GM12864 (cell line): ENCODE measurements around the gene CHTF8.
"Not testable (repeated sequence)": the region's sequence is repeated elsewhere in the genome, so short reads cannot be mapped to it uniquely, and the experiment has no call there.

Source experiments
- DNase-seq: peaks from one replicate; pipeline ENCODE4 v3.0.0-alpha.2; 2011; ENCODE audit warnings: low read depth
- H3K4me3 ChIP-seq: 2 replicates; pipeline ENCODE4 v1.5.1; 2011; ENCODE audit warnings: mild to moderate bottlenecking, low read depth, low read length, control low read depth
- TF ChIP-seq, protein P1 (sequence below): IDR thresholded peaks from 2 replicates; pipeline ENCODE4 v1.5.1; 2011; ENCODE audit warnings: low read depth, mild to moderate bottlenecking, moderate library complexity, low read length, control low read depth, inconsistent platforms; ENCODE audit errors: missing control alignments

Gene CHTF8

GRCh38 chr16:69150146-69150865 lies 17.9 kb upstream of the CHTF8 start:
- no peak overlapping the region for H3K4me3 ChIP-seq
- TF ChIP-seq, protein P1, sequence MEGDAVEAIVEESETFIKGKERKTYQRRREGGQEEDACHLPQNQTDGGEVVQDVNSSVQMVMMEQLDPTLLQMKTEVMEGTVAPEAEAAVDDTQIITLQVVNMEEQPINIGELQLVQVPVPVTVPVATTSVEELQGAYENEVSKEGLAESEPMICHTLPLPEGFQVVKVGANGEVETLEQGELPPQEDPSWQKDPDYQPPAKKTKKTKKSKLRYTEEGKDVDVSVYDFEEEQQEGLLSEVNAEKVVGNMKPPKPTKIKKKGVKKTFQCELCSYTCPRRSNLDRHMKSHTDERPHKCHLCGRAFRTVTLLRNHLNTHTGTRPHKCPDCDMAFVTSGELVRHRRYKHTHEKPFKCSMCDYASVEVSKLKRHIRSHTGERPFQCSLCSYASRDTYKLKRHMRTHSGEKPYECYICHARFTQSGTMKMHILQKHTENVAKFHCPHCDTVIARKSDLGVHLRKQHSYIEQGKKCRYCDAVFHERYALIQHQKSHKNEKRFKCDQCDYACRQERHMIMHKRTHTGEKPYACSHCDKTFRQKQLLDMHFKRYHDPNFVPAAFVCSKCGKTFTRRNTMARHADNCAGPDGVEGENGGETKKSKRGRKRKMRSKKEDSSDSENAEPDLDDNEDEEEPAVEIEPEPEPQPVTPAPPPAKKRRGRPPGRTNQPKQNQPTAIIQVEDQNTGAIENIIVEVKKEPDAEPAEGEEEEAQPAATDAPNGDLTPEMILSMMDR: peak; percentile 65
- no peak for DNase-seq

GRCh38 chr16:69149621-69150020 lies 17.2 kb upstream of the CHTF8 start:
- not testable (repeated sequence) for DNase-seq, H3K4me3 ChIP-seq

GRCh38 chr16:69145658-69146057 lies 13.3 kb upstream of the CHTF8 start:
- no peak for DNase-seq
- TF ChIP-seq, protein P1: no peak
- no peak overlapping the region for H3K4me3 ChIP-seq

DNA sequence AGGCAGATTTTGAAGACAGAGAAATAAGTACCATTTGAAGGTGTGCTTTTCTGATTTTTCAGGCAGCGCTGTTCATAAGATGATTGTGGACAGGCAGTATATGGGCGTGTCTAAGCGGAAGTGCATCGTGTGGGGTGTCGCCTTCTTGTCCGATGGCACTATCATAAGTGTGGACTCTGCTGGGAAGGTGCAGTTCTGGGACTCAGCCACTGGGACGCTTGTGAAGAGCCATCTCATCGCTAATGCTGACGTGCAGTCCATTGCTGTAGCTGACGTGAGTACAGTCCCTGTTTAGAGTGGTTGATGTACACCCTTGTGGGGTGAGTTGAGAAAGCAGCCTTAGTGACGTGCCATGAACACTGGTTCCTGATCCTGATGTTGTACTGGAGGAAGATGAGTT lies 10.7 kb upstream of the CHTF8 start:
- DNase-seq: no peak
- H3K4me3 ChIP-seq: no peak overlapping the region
- TF ChIP-seq, protein P1: peak; percentile 33

DNA sequence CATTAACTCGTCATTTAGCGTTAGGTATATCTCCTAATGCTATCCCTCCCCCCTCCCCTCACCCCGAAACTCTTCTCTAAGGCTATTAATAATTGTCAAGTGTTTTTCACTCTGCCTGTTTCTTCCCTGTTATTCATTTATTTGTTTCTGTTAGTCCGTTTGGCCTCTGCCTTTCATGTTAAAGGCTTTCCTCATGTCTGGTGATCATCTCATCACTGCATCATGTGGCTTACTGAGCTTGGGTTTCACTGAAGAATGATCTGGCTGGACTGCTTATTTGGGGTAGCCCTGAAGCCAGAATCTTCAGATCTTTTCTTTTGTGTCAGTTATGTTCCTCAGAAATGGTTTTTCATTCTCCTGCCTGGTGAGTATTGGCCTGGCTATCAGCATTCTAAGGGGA lies 9.5 kb upstream of the CHTF8 start:
- no peak overlapping the region for H3K4me3 ChIP-seq
- no peak for DNase-seq
- TF ChIP-seq, protein P1: no peak

DNA sequence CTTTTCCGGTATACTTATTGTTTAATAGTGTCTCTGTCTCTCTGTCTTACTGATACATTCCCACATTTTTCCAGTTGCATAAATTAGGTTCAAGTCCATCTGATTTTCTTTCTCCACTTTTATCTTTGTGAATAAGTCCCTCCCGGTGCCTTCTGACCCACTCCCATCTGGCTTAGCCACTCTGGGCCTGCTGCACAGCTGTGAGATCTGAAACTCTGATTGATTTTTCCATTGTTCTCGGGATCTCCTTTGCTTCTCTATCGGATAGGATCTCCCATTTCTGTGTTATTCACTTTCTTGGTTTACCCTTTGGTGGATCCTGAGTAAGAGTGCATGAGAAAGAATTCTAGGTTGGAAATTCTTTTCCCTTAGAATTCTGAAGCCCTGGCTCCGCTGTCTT lies 8.6 kb upstream of the CHTF8 start:
- H3K4me3 ChIP-seq: no peak overlapping the region
- no peak for DNase-seq
- TF ChIP-seq, protein P1: no peak

- not testable (repeated sequence) for H3K4me3 ChIP-seq, DNase-seq
Measured at GRCh38 chr16:69139464-69139863, 7.1 kb upstream of the CHTF8 start.

DNA sequence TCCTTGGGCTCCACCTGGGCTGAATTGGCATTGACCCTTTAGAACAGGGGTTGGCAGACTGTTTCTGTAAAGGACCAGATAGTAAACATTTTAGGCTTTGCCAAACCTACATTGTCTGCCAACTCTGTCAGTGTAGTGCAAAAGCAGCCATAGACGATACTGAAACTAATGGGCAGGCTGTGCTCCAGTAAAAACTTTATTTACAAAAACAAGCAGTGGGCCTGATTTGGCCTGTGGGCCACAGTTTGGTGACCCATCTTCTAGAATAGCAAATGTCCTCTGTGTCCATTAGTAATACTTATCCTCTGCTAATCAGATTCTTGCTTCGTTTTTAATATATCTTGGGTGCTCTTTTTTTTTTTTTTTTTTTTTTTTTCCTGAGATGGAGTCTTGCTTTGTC lies 6.2 kb upstream of the CHTF8 start:
- H3K4me3 ChIP-seq: no peak overlapping the region
- TF ChIP-seq, protein P1: no peak
- DNase-seq: no peak
